SK-N-SH (cell line): Measurements from ENCODE around the gene CYP27B1. TPM values are rescaled to one million over a fixed set of nuclear protein-coding genes. Genes with fewer than 3 reads are reported as not detected.

Source experiments
- CTCF ChIA-PET: fragments of 300-600, 350-600 bp; formaldehyde crosslinking; extraction: SDS; loops from one replicate; lab custom pipeline; 2021; lab: Yijun Ruan, JAX
- POLR2A ChIA-PET: fragments of 350-600 bp; sonication (Branson Sonifier 250); formaldehyde crosslinking; extraction: SDS; loops from one replicate; lab custom pipeline; 2020; ENCODE audit warnings: antibody characterized with exemption, inconsistent platforms; lab: Yijun Ruan, JAX
- DNase-seq: peaks from one replicate; pipeline ENCODE4 v3.0.0; 2012
- H2AFZ ChIP-seq: fragments of 200-600 bp; sonication (generic); 2 replicates; pipeline ENCODE4 v1.8.1; 2016; ENCODE audit warnings: antibody characterized with exemption, mild to moderate bottlenecking, low read depth
- H3F3A ChIP-seq: fragments of 200-600 bp; sonication (generic); replicated peaks from 2 replicates; pipeline ENCODE3; 2016; ENCODE audit warnings: antibody characterized with exemption, mild to moderate bottlenecking; ENCODE audit not compliant: insufficient read depth
- H3K27ac ChIP-seq, 2 experiments: fragments of 200-500 bp in 1 of 2; fragments of 200-600 bp in 1 of 2; sonication (Bioruptor generic) in 1 of 2; sonication (generic), shearing (Covaris generic) in 1 of 2; 2 replicates each; pipeline versions ENCODE4 v1.5.1 to v1.6.1; 2014 to 2016; ENCODE audit warnings: low read depth in 2 of 2, inconsistent platforms in 1 of 2, low read length in 1 of 2, mild to moderate bottlenecking in 1 of 2, mixed read lengths in 1 of 2
- H3K27me3 ChIP-seq: fragments of 200-600 bp; sonication (generic), shearing (Covaris generic); 2 replicates; pipeline ENCODE4 v1.6.1; 2016; ENCODE audit warnings: mixed run types; ENCODE audit not compliant: insufficient read depth
- H3K36me3 ChIP-seq, 2 experiments: fragments of 200-500 bp in 1 of 2; fragments of 200-600 bp in 1 of 2; sonication (Bioruptor generic) in 1 of 2; sonication (generic) in 1 of 2; replicated peaks in 1 of 2; 2 replicates each; pipeline versions ENCODE3 to v1.5.1; 2014 to 2016; ENCODE audit warnings: low read length in 1 of 2, mild to moderate bottlenecking in 1 of 2; ENCODE audit not compliant: insufficient read depth in 2 of 2, control insufficient read depth in 1 of 2
- H3K4me1 ChIP-seq, 2 experiments: fragments of 200-500 bp in 1 of 2; fragments of 200-600 bp in 1 of 2; sonication (Bioruptor generic) in 1 of 2; sonication (generic), shearing (Covaris generic) in 1 of 2; 2 replicates each; pipeline versions ENCODE4 v1.5.1 to v1.6.1; 2014 to 2016; ENCODE audit warnings: low read depth in 1 of 2, low read length in 1 of 2, mixed run types in 1 of 2; ENCODE audit not compliant: insufficient read depth in 2 of 2, control insufficient read depth in 1 of 2
- H3K4me2 ChIP-seq: fragments of 200-600 bp; sonication (generic), shearing (Covaris generic); 2 replicates; pipeline ENCODE4 v1.6.1; 2017; ENCODE audit warnings: mixed run types
- H3K4me3 ChIP-seq, 2 experiments: fragments of 200-500 bp in 1 of 2; fragments of 200-600 bp in 1 of 2; sonication (Bioruptor generic) in 1 of 2; sonication (generic), shearing (Covaris generic) in 1 of 2; 2 replicates each; pipeline versions ENCODE4 v1.5.1 to v1.8.1; 2014 to 2016; ENCODE audit warnings: low read depth in 2 of 2, inconsistent platforms in 1 of 2, low read length in 1 of 2, mild to moderate bottlenecking in 1 of 2, mixed read lengths in 1 of 2, moderate library complexity in 1 of 2
- H3K79me2 ChIP-seq: fragments of 200-600 bp; sonication (generic); 2 replicates; pipeline ENCODE4 v1.8.1; 2017; ENCODE audit warnings: mild to moderate bottlenecking; ENCODE audit not compliant: insufficient read depth
- H3K9ac ChIP-seq: fragments of 200-600 bp; sonication (generic); 2 replicates; pipeline ENCODE4 v1.6.1; 2017; ENCODE audit warnings: mixed run types
- H3K9me2 ChIP-seq: fragments of 200-600 bp; sonication (generic); 2 replicates; pipeline ENCODE4 v1.6.1; 2017; ENCODE audit warnings: mixed run types
- H3K9me3 ChIP-seq: fragments of 200-600 bp; sonication (generic); 2 replicates; pipeline ENCODE4 v1.6.1; 2017; ENCODE audit warnings: mixed run types, mild to moderate bottlenecking, moderate library complexity
- H4K20me1 ChIP-seq: fragments of 200-600 bp; sonication (generic); 2 replicates; pipeline ENCODE4 v1.6.1; 2017; ENCODE audit warnings: mild to moderate bottlenecking, mixed run types; ENCODE audit not compliant: insufficient read depth
- CHD2 ChIP-seq: fragments of 150-350 bp; IDR thresholded peaks from 2 replicates; pipeline ENCODE4 v1.6.1; 2018; ENCODE audit warnings: low read length; ENCODE audit not compliant: partially characterized antibody
- ELF1 ChIP-seq: IDR thresholded peaks from 2 replicates; pipeline ENCODE4 v1.4.0; 2012
- EZH2phosphoT487 ChIP-seq: fragments of 200-600 bp; sonication (generic); IDR thresholded peaks from 2 replicates; pipeline ENCODE4 v1.6.1; 2017; ENCODE audit warnings: low read depth, mixed run types, mild to moderate bottlenecking, antibody characterized with exemption, moderate library complexity, borderline replicate concordance
- FOSL2 ChIP-seq: IDR thresholded peaks from 2 replicates; pipeline ENCODE4 v1.4.0; 2012; ENCODE audit warnings: low read depth, mild to moderate bottlenecking, moderate library complexity, borderline replicate concordance
- FOXJ3 ChIP-seq: sonication (generic); formaldehyde crosslinking; IDR thresholded peaks from 2 replicates; pipeline ENCODE4 v1.5.1; 2020; ENCODE audit warnings: mild to moderate bottlenecking, missing genetic modification reagents
- FOXM1 ChIP-seq: IDR thresholded peaks from 2 replicates; pipeline ENCODE4 v1.4.0; 2012; ENCODE audit warnings: low read depth, mild to moderate bottlenecking
- GABPA ChIP-seq: IDR thresholded peaks from 2 replicates; pipeline ENCODE4 v1.4.0; 2012; ENCODE audit warnings: low read depth, mild to moderate bottlenecking
- NFIC ChIP-seq: IDR thresholded peaks from 2 replicates; pipeline ENCODE4 v1.4.0; 2012; ENCODE audit warnings: borderline replicate concordance
- NRF1 ChIP-seq: IDR thresholded peaks from 2 replicates; pipeline ENCODE4 v1.6.1; 2012; ENCODE audit warnings: low read depth, mild to moderate bottlenecking, low read length
- RAD21 ChIP-seq: IDR thresholded peaks from 2 replicates; pipeline ENCODE4 v1.6.1; 2012; ENCODE audit warnings: mild to moderate bottlenecking, low read length
- REST ChIP-seq: IDR thresholded peaks from 2 replicates; pipeline ENCODE4 v1.6.1; 2012; ENCODE audit warnings: mild to moderate bottlenecking, low read depth, low read length, moderate library complexity
- RXRA ChIP-seq: IDR thresholded peaks from 2 replicates; pipeline ENCODE4 v1.4.0; 2012; ENCODE audit warnings: low read depth, mild to moderate bottlenecking, borderline replicate concordance
- TAF1 ChIP-seq: IDR thresholded peaks from 2 replicates; pipeline ENCODE4 v1.6.1; 2012; ENCODE audit warnings: low read depth, mild to moderate bottlenecking, low read length, moderate library complexity, borderline replicate concordance
- USF2 ChIP-seq: fragments of 150-350 bp; IDR thresholded peaks from 2 replicates; pipeline ENCODE4 v1.6.1; 2017; ENCODE audit warnings: antibody characterized with exemption, low read length, low read depth, borderline replicate concordance
- WGBS: methylation state at CpG from one replicate; pipeline ENCODE4 v1.1.6; 2017; ENCODE audit warnings: low lambda C conversion rate; 5-methylcytosine and 5-hydroxymethylcytosine counted together
- polyA plus RNA-seq, 3 experiments: library from polyadenylated mRNA; depleted of rRNA; stranded (reverse); fragments of >200 nt; gene quantifications; 2 replicates each; pipeline ENCODE4 v1.2.3, GENCODE V29; 2012
- TF ChIP-seq, protein P1 (sequence below): IDR thresholded peaks from 2 replicates; pipeline ENCODE4; 2012

Gene CYP27B1
- polyA plus RNA-seq, 1 of the 3 experiments (the other 2 are of a cell fraction): 1.7 TPM

DNA sequence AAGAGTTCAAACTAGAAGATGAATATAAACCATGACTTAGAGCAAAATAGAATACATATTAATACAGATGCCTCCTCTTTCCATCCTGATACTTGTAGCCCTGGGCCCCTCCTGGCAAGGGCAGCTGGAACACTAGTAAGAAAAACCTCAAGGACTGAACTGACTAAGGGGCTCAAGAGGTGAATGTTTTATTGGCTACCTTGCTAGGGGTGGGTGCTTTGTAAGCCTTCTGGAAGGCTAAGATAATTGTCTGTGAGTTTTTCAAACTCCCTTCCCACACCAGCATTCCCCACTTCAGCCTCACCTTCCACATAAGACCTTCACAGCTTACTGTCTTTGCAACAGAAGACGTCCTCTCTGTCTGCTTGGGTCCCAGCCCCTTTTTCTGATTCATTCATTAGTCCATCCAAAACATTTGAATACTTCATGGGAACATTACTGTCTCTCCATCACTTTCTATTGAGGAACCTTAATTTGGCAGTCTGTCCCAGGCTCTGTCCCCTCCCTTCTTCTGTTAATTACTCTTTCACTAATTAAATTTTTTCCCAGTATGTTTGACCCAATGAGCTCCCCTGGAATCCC, 13.0 kb downstream of the CYP27B1 start:
- Histone ChIP-seq H3K9me2 (no peaks in the 10 kb centered on the region), H3F3A (peaks cover 15% of the 10 kb centered on the region), H3K27me3 (no peaks in the 10 kb centered on the region), H3K36me3 (peaks cover 21 to 24% of the 10 kb centered on the region in 2 experiments), H3K79me2 (peaks cover 32% of the 10 kb centered on the region), H2AFZ (no peak overlapping the region), H3K4me1 (peaks cover 8 to 37% of the 10 kb centered on the region in 2 experiments), H4K20me1 (no peaks in the 10 kb centered on the region), H3K27ac (peak overlapping the region in 1 of 2 experiments; percentile 62; a peak in 1 of 4 replicates), H3K4me2 (peak overlapping the region; percentile 97), H3K9me3 (no peaks in the 10 kb centered on the region), H3K9ac (no peak overlapping the region), H3K4me3 (peak overlapping the region; percentile 55 to 79; a peak in 2 of 4 replicates)
- 54% methylated on average over 1 of the region's 1 CpG for WGBS
- POLR2A ChIA-PET: interaction anchor here (1.1 kb wide), 1 partner anchor 19 kb away, joined by 4 read pairs; the partner anchor contains the start of gene EEF1AKMT3
- TF ChIP-seq USF2: no peak
- no peak for TF ChIP-seq EZH2phosphoT487
- TF ChIP-seq GABPA: no peak
- TF ChIP-seq CHD2: no peak
- TF ChIP-seq REST: no peak
- TF ChIP-seq FOXM1: no peak
- DNase-seq: no peak
- CTCF ChIA-PET: interaction anchor here (1.4 kb wide), 1 partner anchor 11 kb away, joined by 5 read pairs; no protein-coding TSS in a partner anchor

DNA sequence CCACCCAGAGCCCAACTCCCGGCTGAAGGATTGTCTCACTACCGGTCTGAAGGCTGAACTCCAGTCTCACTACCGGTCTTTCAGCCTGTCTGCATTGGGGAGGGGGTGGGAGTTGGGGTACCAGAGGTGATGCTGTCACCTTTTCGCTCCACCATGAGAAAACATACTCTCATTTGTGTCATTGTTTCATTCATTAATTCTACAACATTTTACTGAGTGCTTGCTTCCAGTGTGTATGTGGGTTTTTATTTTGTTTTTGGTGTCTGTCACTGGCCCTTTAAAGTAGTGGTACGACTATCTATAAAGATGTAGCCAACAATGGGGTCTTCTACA, 14.2 kb downstream of the CYP27B1 start:
- H3K4me3 ChIP-seq: peak overlapping the region; percentile 27 to 51
- H3K27me3 ChIP-seq: no peaks in the 10 kb centered on the region
- no peaks in the 10 kb centered on the region for H3K9me2 ChIP-seq
- H3K4me1 ChIP-seq: peaks cover 8 to 37% of the 10 kb centered on the region in 2 experiments
- peaks cover 38% of the 10 kb centered on the region for H3K79me2 ChIP-seq
- peaks cover 25% of the 10 kb centered on the region for H3F3A ChIP-seq
- H3K36me3 ChIP-seq: peaks cover 15 to 34% of the 10 kb centered on the region in 2 experiments
- H3K9me3 ChIP-seq: no peaks in the 10 kb centered on the region
- peak overlapping the region; percentile 76 to 83 for H3K27ac ChIP-seq
- POLR2A ChIA-PET: interaction anchor here (1.0 to 1.1 kb wide), 2 partner anchors 26 to 1531 kb away, joined by 3 to 7 read pairs; partner anchors contain the start of gene RNF41
- peak overlapping the region; percentile 32 for H3K9ac ChIP-seq
- 18% methylated on average over 3 of the region's 5 CpGs for WGBS
- CTCF ChIA-PET: interaction anchor here (1.0 to 1.1 kb wide), 3 partner anchors 15 to 30 kb away, joined by 4 to 6 read pairs (median 5); partner anchors contain the start of gene TSFM
- H4K20me1 ChIP-seq: no peaks in the 10 kb centered on the region
- peak overlapping the region; percentile 68 for H3K4me2 ChIP-seq
- no peak for DNase-seq
- H2AFZ ChIP-seq: peak overlapping the region; percentile 90
- no peak for TF ChIP-seq NRF1
- no peak for TF ChIP-seq USF2
- no peak for TF ChIP-seq TAF1
- no peak for TF ChIP-seq REST
- TF ChIP-seq RAD21: no peak
- no peak for TF ChIP-seq NFIC
- no peak for TF ChIP-seq FOSL2
- TF ChIP-seq RXRA: no peak
- no peak for TF ChIP-seq FOXJ3 (CRISPR knock-in tag)
- TF ChIP-seq, protein P1, sequence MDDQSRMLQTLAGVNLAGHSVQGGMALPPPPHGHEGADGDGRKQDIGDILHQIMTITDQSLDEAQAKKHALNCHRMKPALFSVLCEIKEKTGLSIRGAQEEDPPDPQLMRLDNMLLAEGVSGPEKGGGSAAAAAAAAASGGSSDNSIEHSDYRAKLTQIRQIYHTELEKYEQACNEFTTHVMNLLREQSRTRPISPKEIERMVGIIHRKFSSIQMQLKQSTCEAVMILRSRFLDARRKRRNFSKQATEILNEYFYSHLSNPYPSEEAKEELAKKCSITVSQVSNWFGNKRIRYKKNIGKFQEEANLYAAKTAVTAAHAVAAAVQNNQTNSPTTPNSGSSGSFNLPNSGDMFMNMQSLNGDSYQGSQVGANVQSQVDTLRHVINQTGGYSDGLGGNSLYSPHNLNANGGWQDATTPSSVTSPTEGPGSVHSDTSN: no peak
- TF ChIP-seq ELF1: no peak
